Heart left ventricle (tissue), 16 donors: ENCODE data around the gene SYNE2. TPM values are rescaled to one million over a fixed set of nuclear protein-coding genes. Genes with fewer than 3 reads are reported as not detected.

Experiments
- ATAC-seq, 4 donors: fragments of 200-7000 bp; cut with Tn5 transposase; one replicate each; pipeline ENCODE4 v1.9.1; 2020 to 2022; ENCODE audit warnings: moderate library complexity in 4 of 4, mild to moderate bottlenecking in 3 of 4, moderate number of reproducible peaks in 1 of 4
- DNase-seq, 5 donors: peaks; one replicate each; pipeline ENCODE4 v3.0.0-alpha.2; 2020
- H3K27ac ChIP-seq, 12 donors: fragments of 200-600 bp; sonication (generic) in 4 of 12; one replicate each; pipeline versions ENCODE4 v1.5.0 to v1.8.0; 2016 to 2022; ENCODE audit warnings: mild to moderate bottlenecking in 2 of 12
- H3K27me3 ChIP-seq, 9 donors: fragments of 200-600 bp; sonication (generic) in 2 of 9; one replicate each; pipeline versions ENCODE4 v1.5.1 to v1.8.0; 2016 to 2022; ENCODE audit warnings: mild to moderate bottlenecking in 3 of 9
- H3K36me3 ChIP-seq, 9 donors: fragments of 200-600 bp; sonication (generic) in 2 of 9; one replicate each; pipeline versions ENCODE4 v1.5.0 to v1.8.0; 2018 to 2022; ENCODE audit warnings: mild to moderate bottlenecking in 2 of 9
- H3K4me1 ChIP-seq, 12 donors: fragments of 200-600 bp; sonication (generic) in 4 of 12; one replicate each; pipeline versions ENCODE4 v1.5.0 to v1.8.0; 2016 to 2022; ENCODE audit warnings: mild to moderate bottlenecking in 3 of 12
- H3K4me3 ChIP-seq, 12 donors: fragments of 200-600 bp; sonication (generic) in 4 of 12; one replicate each; pipeline versions ENCODE4 v1.5.0 to v1.8.0; 2017 to 2022; ENCODE audit warnings: mild to moderate bottlenecking in 9 of 12, moderate library complexity in 4 of 12
- H3K9me3 ChIP-seq, 12 donors: fragments of 200-600 bp; sonication (generic) in 4 of 12; one replicate each; pipeline versions ENCODE4 v1.5.0 to v1.8.0; 2016 to 2022; ENCODE audit warnings: mild to moderate bottlenecking in 1 of 12
- POLR2A ChIP-seq, 2 donors: fragments of 450-650 bp; IDR thresholded peaks; one replicate each; pipeline ENCODE4 v1.6.1; 2017; ENCODE audit warnings: antibody characterized with exemption in 2 of 2, mild to moderate bottlenecking in 2 of 2, moderate library complexity in 2 of 2
- WGBS, 4 donors: extraction: QIAGEN DNeasy Blood & Tissue Kit in 2 of 4; methylation state at CpG; one replicate each; pipeline versions ENCODE4 v1.1.5 to v1.1.7; 2013 to 2018; 5-methylcytosine and 5-hydroxymethylcytosine counted together
- intact Hi-C, 10 donors: fragments of 100-400 bp; cut with DNase I; formaldehyde crosslinking; loops; one replicate each; pipeline versions ENCODE4 v1.11.1 to v1.14.2; 2022
- polyA plus RNA-seq, 2 donors: library from polyadenylated mRNA; stranded (reverse); fragments of 200-250 nt; gene quantifications; one replicate each; pipeline ENCODE4 v1.2.3, GENCODE V29; 2013
- total RNA-seq, 9 donors: library from RNA; depleted of rRNA in 2 of 9; stranded (reverse); fragments of >200 nt in 2 of 9; fragmentation: NEBNext Ultra II Directional in 3 of 9; extraction: Animal tissue kit (Norgen Biotek cat#: 25700) in 3 of 9; gene quantifications; one replicate each; pipeline versions ENCODE4 v1.1.0 to v1.2.4, GENCODE V29; 2016 to 2023
- TF ChIP-seq, protein P1 (sequence below), 12 donors: fragments of 200-600 bp; sonication (generic) in 4 of 12; IDR thresholded peaks; one replicate each; pipeline versions ENCODE4 v1.5.0 to v1.8.0; 2018 to 2022; ENCODE audit warnings: antibody characterized with exemption in 12 of 12, mild to moderate bottlenecking in 5 of 12
- donor health status: ischemic (EF 13 %, LVEDD 7.1; RV severe dilation, severe dysfunction).
- donor health status: healthy with polysubstance abuse.
- donor health status: DM: no; HTN: yes; CAD: no.
- donor health status: DM: no; HTN: no; CAD: no.
- donor health status: ischemic (EF 25% LVEDD 6.9; RV normal size, moderate dysfunction).
- donor health status: ischemic (EF 25% LVEDD 5.7; RV mildly dilated, moderate dysfunction).
- donor health status: healthy.
- donor health status: DM: yes; HTN: yes; CAD: no.
- donor health status: ischemic (EF 35%, LVEDD 5.7; RV mildly dilated, moderate dysfunction).
- donor health status: nonischemic (EF 11% LVEDD 7.7; RV severe dilation, severe dysfunction).
- donor health status: DM: yes; HTN: yes; CAD: no.
- donor health status: PGD.
- donor health status: ischemic (EF 29% LVEDD 5.4; RV normal size, mild dysfunction).
- donor health status: nonischemic (EF 23%, LVEDD 6.1; RV moderate dilation, normal function).

Gene SYNE2
- total and polyA plus RNA-seq, 11 donors = 58.2 to 255 (median 111) TPM

DNA sequence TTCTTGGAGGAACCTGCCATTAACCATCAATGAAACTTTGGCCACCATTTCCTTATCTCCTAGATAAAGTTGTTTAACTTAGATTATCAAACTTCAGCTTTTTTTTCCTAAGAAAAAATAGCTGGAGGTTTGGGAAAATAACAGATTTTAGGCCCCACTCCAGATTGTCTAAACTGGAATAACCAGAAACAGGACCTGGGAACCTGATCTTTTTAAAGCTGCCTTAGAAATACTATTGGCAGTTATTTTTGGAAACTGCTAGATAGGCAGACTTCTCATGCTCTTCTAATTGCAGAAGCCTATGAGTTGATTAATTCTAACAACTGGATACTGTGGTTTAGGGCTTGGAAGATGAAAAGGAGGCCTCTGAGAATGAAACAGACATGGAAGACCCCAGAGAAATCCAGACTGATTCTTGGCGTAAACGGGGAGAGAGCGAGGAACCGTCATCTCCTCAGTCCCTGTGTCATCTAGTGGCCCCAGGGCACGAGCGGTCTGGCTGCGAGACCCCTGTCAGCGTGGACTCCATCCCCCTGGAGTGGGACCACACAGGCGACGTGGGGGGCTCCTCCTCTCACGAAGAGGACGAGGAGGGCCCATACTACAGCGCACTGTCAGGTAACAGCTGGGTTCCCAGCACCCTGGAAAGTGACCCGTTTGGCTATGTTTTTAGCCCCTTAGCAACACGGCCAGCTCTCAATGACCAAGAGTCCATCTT lies 361.2 kb downstream of the SYNE2 start:
- WGBS, 4 donors = 66 to 77% (median 69%) methylated on average over 14 to 15 of the region's 15 CpGs
- intact Hi-C loops = loop anchor here in 1 of 10 donors (2.0 kb wide), 1 partner anchor 15 kb away; no protein-coding TSS in a partner anchor
- Histone ChIP-seq H3K9me3 (no peaks in the 10 kb centered on the region), H3K27ac (peak overlapping the region in 11 of 12 donors; percentile 22 to 89 (median 68)), H3K4me1 (peaks cover 0 to 77% (median 27%) of the 10 kb centered on the region in 12 donors), H3K36me3 (peaks cover 0 to 100% (median 93%) of the 10 kb centered on the region in 9 donors), H3K4me3 (peak overlapping the region in 10 of 12 donors; percentile 9 to 50 (median 34)), H3K27me3 (no peaks in the 10 kb centered on the region)
- DNase-seq (peak in 1 of 5 donors; percentile 50), ATAC-seq (peak in 1 of 4 donors; percentile 24)
- TF ChIP-seq, protein P1, sequence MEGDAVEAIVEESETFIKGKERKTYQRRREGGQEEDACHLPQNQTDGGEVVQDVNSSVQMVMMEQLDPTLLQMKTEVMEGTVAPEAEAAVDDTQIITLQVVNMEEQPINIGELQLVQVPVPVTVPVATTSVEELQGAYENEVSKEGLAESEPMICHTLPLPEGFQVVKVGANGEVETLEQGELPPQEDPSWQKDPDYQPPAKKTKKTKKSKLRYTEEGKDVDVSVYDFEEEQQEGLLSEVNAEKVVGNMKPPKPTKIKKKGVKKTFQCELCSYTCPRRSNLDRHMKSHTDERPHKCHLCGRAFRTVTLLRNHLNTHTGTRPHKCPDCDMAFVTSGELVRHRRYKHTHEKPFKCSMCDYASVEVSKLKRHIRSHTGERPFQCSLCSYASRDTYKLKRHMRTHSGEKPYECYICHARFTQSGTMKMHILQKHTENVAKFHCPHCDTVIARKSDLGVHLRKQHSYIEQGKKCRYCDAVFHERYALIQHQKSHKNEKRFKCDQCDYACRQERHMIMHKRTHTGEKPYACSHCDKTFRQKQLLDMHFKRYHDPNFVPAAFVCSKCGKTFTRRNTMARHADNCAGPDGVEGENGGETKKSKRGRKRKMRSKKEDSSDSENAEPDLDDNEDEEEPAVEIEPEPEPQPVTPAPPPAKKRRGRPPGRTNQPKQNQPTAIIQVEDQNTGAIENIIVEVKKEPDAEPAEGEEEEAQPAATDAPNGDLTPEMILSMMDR (IDR thresholded peaks at IDR 0.05) = no peak
- TF ChIP-seq POLR2A (IDR thresholded peaks at IDR 0.05) = no peak

DNA sequence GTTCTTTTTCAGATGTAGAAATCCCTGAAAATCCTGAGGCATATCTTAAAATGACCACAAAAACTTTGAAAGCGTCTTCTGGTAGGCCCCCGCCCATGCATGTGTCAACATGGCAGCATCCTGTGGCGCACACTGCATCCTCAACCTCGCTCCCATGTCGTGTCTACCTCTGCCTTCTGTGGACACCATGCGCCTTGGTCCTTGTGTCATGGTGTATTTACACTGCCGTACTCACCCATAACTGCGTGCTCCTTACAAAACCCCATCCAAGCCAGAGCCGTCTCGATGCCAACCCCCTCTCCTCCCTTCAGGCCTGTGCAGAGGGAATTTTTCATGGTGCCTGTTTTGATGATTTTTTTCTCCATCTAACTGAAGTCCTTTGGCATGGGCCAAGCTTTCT lies 362.5 kb downstream of the SYNE2 start:
- H3K4me3 ChIP-seq = peak overlapping the region in 5 of 12 donors; percentile 2 to 50 (median 44)
- TF ChIP-seq POLR2A (IDR thresholded peaks at IDR 0.05) = no peak
- TF ChIP-seq, protein P1 (IDR thresholded peaks at IDR 0.05) = no peak
- peak overlapping the region in 9 of 12 donors; percentile 26 to 89 (median 72) for H3K27ac ChIP-seq
- H3K36me3 ChIP-seq = peaks cover 0 to 100% (median 93%) of the 10 kb centered on the region in 9 donors
- H3K9me3 ChIP-seq = no peaks in the 10 kb centered on the region
- no peaks in the 10 kb centered on the region for H3K27me3 ChIP-seq
- DNase-seq (no peak), ATAC-seq (no peak)
- 90 to 95% (median 94%) methylated on average over 10 of the region's 10 CpGs for WGBS, 4 donors
- H3K4me1 ChIP-seq = peaks cover 0 to 77% (median 22%) of the 10 kb centered on the region in 12 donors
- intact Hi-C loops = loop anchor here in 1 of 10 donors (2.0 kb wide), 1 partner anchor 16 kb away; no protein-coding TSS in a partner anchor

- Histone ChIP-seq H3K27me3 (no peaks in the 10 kb centered on the region), H3K9me3 (no peaks in the 10 kb centered on the region), H3K4me1 (peaks cover 0 to 82% (median 23%) of the 10 kb centered on the region in 12 donors), H3K27ac (peak overlapping the region in 10 of 12 donors; percentile 8 to 89 (median 70)), H3K4me3 (peak overlapping the region in 4 of 12 donors; percentile 27 to 50 (median 46)), H3K36me3 (peaks cover 0 to 100% (median 93%) of the 10 kb centered on the region in 9 donors)
- TF ChIP-seq, protein P1 (IDR thresholded peaks at IDR 0.05) = no peak
- TF ChIP-seq POLR2A (IDR thresholded peaks at IDR 0.05) = no peak
- 72 to 81% (median 76%) methylated on average over 13 of the region's 13 CpGs for WGBS, 4 donors
- no peak for DNase-seq
- intact Hi-C loops = loop anchor here in 1 of 10 donors (2.0 kb wide), 1 partner anchor 17 kb away; no protein-coding TSS in a partner anchor
- no peak for ATAC-seq
Observed at GRCh38 chr14:64215978-64216377, 363.2 kb downstream of the SYNE2 start.

DNA sequence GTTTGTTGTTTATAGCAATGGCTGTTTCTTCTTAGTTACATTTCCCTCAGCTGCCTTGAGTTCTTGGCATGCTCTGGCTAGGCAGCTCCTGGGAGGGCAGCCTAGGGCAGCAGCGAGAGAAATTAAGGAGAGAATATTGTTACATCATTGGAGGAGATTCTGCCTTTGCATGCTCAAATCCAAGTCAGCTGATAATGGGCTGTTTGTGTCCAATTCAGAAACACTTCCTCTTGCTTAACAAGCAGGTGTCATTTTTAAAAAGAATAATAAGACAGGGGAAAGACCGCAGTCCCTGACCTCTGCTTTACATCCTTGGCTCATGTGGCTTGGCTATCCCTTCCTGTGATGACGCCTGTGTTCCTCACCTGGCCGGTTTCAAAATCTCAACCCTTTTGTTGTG lies 364.5 kb downstream of the SYNE2 start:
- intact Hi-C loops = no loop called here
- Histone ChIP-seq H3K9me3 (no peaks in the 10 kb centered on the region), H3K36me3 (peaks cover 0 to 100% (median 94%) of the 10 kb centered on the region in 9 donors), H3K4me1 (peaks cover 0 to 92% (median 24%) of the 10 kb centered on the region in 12 donors), H3K4me3 (peak overlapping the region in 1 of 12 donors; percentile 6), H3K27me3 (no peaks in the 10 kb centered on the region), H3K27ac (peak overlapping the region; percentile 10 to 89 (median 73))
- no peak for TF ChIP-seq POLR2A (IDR thresholded peaks at IDR 0.05)
- TF ChIP-seq, protein P1 (IDR thresholded peaks at IDR 0.05) = no peak
- ATAC-seq (no peak), DNase-seq (no peak)
- WGBS, 4 donors = 38 to 56% (median 44%) methylated on average over 4 of the region's 4 CpGs
